Activated naive CD8-positive, alpha-beta T cell (primary cell): ENCODE results near the gene GDA.

Experiments used
- H3K27ac Mint-ChIP-seq: one replicate; pipeline ENCODE4 v1.8.0; 2021; ENCODE audit warnings: mixed read lengths
- H3K27me3 Mint-ChIP-seq: one replicate; pipeline ENCODE4 v1.8.0; 2021; ENCODE audit warnings: mixed read lengths
- H3K36me3 Mint-ChIP-seq: one replicate; pipeline ENCODE4 v1.8.0; 2021; ENCODE audit warnings: mixed read lengths
- H3K4me1 Mint-ChIP-seq: one replicate; pipeline ENCODE4 v1.8.0; 2021; ENCODE audit warnings: low read depth, mixed read lengths
- H3K4me3 Mint-ChIP-seq: one replicate; pipeline ENCODE4 v1.8.0; 2021; ENCODE audit warnings: mild to moderate bottlenecking, mixed read lengths
- H3K9me3 Mint-ChIP-seq: one replicate; pipeline ENCODE4 v1.8.0; 2021; ENCODE audit warnings: low read depth, mixed read lengths

Gene GDA

GRCh38 chr9:72300873-72301272, 151.6 kb downstream of the GDA start:
- Mint-ChIP-seq H3K4me1 (peaks cover 8% of the 10 kb centered on the region), H3K27ac (no peak overlapping the region), H3K36me3 (no peaks in the 10 kb centered on the region), H3K27me3 (no peaks in the 10 kb centered on the region), H3K4me3 (no peak overlapping the region), H3K9me3 (no peaks in the 10 kb centered on the region)
